ENCODE data around the gene PACSIN3.

The PACSIN3 gene

DNA sequence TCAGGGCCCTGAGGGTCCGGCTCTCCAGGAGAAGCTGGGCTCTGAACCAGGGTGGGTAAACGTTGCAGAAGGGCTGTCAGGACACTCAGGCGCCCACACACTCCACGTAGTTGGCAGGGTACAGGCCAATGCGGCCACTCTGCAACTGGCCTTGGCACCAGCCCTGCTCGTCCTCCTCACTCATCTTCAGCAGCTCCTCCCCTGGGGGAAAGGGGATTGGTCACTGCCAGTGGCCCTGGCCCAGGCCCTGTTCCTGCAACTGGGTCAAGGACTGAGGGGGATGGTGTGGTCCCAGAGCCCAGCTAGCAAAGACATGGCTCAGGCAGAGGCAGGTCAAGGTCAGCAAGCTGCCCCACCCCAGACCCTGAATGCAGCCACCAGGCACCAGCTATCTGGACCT is 8.4 kb downstream of the PACSIN3 start:
- H3K4me1 Mint-ChIP-seq, result peaks cover 44% of the 10 kb centered on the region
- H3K4me3 Mint-ChIP-seq, result peak overlapping the region; percentile 96
- peak overlapping the region; percentile 100 for H3K27ac Mint-ChIP-seq
- CTCF ChIA-PET, result interaction anchor here (0.6 to 3.4 kb wide), 19 partner anchors 9 to 444 kb away, joined by 3 to 32 read pairs (median 3); partner anchors contain the start of genes ACP2 and DDB2
- H3K36me3 Mint-ChIP-seq, result peaks cover 15% of the 10 kb centered on the region
- no peak for DNase-seq
- no peaks in the 10 kb centered on the region for H3K27me3 Mint-ChIP-seq
- no peaks in the 10 kb centered on the region for H3K9me3 Mint-ChIP-seq

- H3K27ac Mint-ChIP-seq, result peak overlapping the region; percentile 100
These were observed 8.9 kb downstream of the PACSIN3 start for GRCh38 chr11:47177229-47177845.

DNA sequence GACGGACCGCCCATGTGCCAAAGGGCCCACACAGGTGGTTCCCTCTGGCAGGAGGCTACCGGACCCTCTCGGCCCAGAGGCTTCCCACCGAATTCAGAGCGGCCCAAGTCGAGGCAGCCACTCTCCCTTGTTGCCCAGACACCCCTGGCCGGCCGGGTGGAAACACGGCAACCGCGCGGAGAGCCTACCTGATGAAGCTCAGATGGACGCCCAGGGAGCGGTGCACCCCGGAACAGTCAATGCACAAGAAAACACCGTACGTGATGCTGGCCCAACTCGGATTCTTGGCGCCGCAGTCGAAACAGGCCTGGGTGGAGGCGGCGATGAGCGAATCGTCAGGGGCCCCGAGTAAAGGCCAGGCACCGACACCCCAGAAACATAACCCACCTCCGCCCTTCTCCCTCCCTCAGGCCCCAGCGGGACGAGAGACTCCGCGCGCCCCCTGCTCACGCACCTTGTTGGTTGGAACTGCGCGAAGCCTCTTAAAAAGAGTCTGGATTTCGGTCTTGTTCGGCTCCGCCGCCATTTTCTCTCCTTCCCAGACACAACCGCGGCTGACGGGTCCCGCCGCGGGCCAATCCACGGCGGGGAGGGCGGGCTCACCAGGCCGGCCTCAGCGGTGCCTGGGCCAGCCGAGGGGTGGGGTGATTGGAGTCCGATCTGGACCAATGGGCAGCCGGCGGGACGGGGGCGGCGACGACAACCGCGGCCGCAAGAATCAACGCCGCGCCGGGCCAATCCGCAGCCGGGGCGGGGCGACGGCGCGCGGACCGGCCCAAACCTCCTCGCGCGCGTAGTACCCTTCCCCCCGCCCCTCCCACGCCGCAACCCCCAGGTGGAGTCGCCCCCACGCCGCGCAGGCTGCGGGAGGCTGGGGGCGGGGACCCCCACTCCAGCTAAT is 9.7 kb downstream of the PACSIN3 start, which contains the start of gene ARFGAP2:
ARFGAP2 (minus strand) TSS at position 552 of the 901 bp plus-strand sequence; CDS start at position 526, 26 bp downstream.
- H3K36me3 Mint-ChIP-seq, result peaks cover 21% of the 10 kb centered on the region
- DNase-seq, result peak; percentile 97
- peak within 1 kb of the TSS; percentile 96 for H3K4me3 Mint-ChIP-seq
- H3K27ac Mint-ChIP-seq, result peak within 1 kb of the TSS; percentile 100
- no peaks in the 10 kb centered on the region for H3K9me3 Mint-ChIP-seq
- no peaks in the 10 kb centered on the region for H3K27me3 Mint-ChIP-seq
- CTCF ChIA-PET, result interaction anchor here (0.6 to 3.4 kb wide), 9 partner anchors 11 to 145 kb away, joined by 3 to 32 read pairs (median 5); partner anchors contain the start of genes ACP2 and DDB2
- H3K4me1 Mint-ChIP-seq, result peaks cover 51% of the 10 kb centered on the region

More at GRCh38 chr11:47177229-47177845, 8.9 kb downstream of the PACSIN3 start:
- Mint-ChIP-seq H3K4me1 (peaks cover 47% of the 10 kb centered on the region), H3K27me3 (no peaks in the 10 kb centered on the region), H3K4me3 (peak overlapping the region; percentile 96), H3K36me3 (peaks cover 17% of the 10 kb centered on the region), H3K9me3 (no peaks in the 10 kb centered on the region)
- CTCF ChIA-PET, result interaction anchor here (0.7 to 3.4 kb wide), 16 partner anchors 10 to 387 kb away, joined by 3 to 32 read pairs (median 4); partner anchors contain the start of genes ACP2 and DDB2
- DNase-seq, result peak; percentile 82

- CTCF ChIA-PET, result interaction anchor here (0.6 kb wide), 1 partner anchor 58 kb away, joined by 3 read pairs; no protein-coding TSS in a partner anchor
- Mint-ChIP-seq H3K9me3 (no peaks in the 10 kb centered on the region), H3K27ac (peak overlapping the region; percentile 100), H3K36me3 (peaks cover 26% of the 10 kb centered on the region), H3K27me3 (no peaks in the 10 kb centered on the region), H3K4me1 (peaks cover 58% of the 10 kb centered on the region), H3K4me3 (peak overlapping the region; percentile 96)
- DNase-seq, result no peak
These were observed 10.4 kb downstream of the PACSIN3 start for GRCh38 chr11:47175746-47176327.

DNA sequence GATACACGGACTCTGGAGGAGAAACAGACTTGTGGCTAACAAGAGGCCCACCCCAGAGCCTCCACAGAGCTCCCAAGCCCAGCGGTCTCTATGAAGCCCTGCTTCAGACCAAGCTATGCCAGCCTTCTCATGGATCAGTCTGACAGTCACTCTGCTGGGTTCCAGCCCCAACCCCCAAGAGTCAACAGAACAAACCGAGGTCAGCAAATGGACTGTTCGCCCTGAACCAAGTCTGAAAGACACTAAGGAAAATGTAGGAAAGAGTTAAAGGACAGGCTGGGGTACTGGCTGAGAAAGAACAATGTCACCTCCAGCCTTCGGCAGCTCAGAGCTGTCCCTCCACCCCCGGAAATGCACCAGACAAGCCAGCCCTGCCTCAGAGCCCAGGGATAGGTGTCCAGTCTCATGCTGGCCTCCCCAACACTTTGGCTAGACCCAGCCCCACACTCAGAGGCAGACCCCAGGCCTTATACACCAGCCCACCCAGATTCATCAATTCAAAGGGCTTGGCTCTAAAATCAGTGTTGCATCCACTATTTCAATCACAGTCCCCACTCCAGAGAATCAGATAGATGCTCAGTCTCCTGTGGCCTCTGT is 13.4 kb downstream of the PACSIN3 start:
- H3K4me3 Mint-ChIP-seq, result no peak overlapping the region
- no peak overlapping the region for H3K27ac Mint-ChIP-seq
- no peak for DNase-seq
- H3K36me3 Mint-ChIP-seq, result peaks cover 28% of the 10 kb centered on the region
- peaks cover 56% of the 10 kb centered on the region for H3K4me1 Mint-ChIP-seq
- H3K9me3 Mint-ChIP-seq, result no peaks in the 10 kb centered on the region
- no peaks in the 10 kb centered on the region for H3K27me3 Mint-ChIP-seq
- CTCF ChIA-PET, result no interaction called here

DNA sequence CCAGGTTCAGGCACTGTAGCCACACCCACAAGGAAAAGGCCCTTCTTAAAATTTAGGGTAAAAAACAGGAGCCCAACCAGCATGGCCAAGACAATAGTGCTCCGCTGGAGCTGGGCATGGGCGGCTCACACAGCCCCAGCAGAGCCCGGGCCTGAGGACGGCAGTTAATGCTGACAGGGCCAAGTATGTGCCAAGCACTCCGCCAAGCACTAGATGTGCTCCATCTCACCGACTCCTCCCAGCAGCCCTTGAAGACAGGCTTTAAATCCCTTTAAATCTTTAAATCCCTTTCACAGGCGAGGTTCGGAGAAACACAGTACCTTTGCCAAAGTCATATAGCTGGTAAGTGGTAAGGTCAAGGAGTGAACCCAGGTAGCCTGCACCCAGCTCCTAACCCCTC is 14.4 kb downstream of the PACSIN3 start:
- Mint-ChIP-seq H3K27ac (peak overlapping the region; percentile 17), H3K4me3 (no peak overlapping the region), H3K36me3 (peaks cover 36% of the 10 kb centered on the region), H3K9me3 (no peaks in the 10 kb centered on the region), H3K4me1 (peaks cover 48% of the 10 kb centered on the region), H3K27me3 (no peaks in the 10 kb centered on the region)
- DNase-seq, result no peak
- CTCF ChIA-PET, result interaction anchor here (1.4 kb wide), 1 partner anchor 9 kb away, joined by 5 read pairs; no protein-coding TSS in a partner anchor

- Mint-ChIP-seq H3K4me3 (no peak overlapping the region), H3K36me3 (peaks cover 34% of the 10 kb centered on the region), H3K9me3 (no peaks in the 10 kb centered on the region), H3K4me1 (peaks cover 46% of the 10 kb centered on the region), H3K27me3 (no peaks in the 10 kb centered on the region), H3K27ac (peak overlapping the region; percentile 50)
- CTCF ChIA-PET, result interaction anchor here (1.4 kb wide), 1 partner anchor 9 kb away, joined by 5 read pairs; no protein-coding TSS in a partner anchor
- DNase-seq, result no peak
These were observed 15.0 kb downstream of the PACSIN3 start for GRCh38 chr11:47171061-47171838.

DNA sequence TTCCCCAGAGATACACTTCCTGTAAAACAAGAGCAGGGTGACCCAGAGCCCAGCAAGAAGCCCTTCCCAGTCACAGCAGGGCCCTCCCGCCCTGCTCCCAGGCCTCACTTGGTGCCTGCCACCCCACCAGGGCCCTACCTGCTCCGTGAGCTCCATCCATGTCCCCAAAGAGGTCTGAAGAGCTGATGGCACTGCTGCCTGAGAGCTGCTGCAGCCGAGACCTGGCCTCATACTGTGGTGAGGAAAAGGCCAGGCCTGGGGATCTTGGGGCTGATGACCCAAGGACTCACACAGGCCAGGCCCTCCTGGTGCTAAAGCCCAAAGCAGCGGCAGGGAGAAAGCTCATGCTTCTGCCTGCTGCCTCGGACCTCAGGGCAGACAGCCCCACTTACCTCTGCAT is 19.9 kb downstream of the PACSIN3 start:
- H3K27me3 Mint-ChIP-seq, result no peaks in the 10 kb centered on the region
- H3K9me3 Mint-ChIP-seq, result no peaks in the 10 kb centered on the region
- no peak overlapping the region for H3K4me3 Mint-ChIP-seq
- DNase-seq, result no peak
- peaks cover 25% of the 10 kb centered on the region for H3K36me3 Mint-ChIP-seq
- H3K27ac Mint-ChIP-seq, result no peak overlapping the region
- CTCF ChIA-PET, result interaction anchor here (1.4 kb wide), 1 partner anchor 10 kb away, joined by 4 read pairs; no protein-coding TSS in a partner anchor
- peaks cover 9% of the 10 kb centered on the region for H3K4me1 Mint-ChIP-seq

GRCh38 chr11:47165253-47165840 is 20.9 kb downstream of the PACSIN3 start:
- Mint-ChIP-seq H3K4me3 (no peak overlapping the region), H3K9me3 (no peaks in the 10 kb centered on the region), H3K27ac (no peak overlapping the region), H3K4me1 (no peaks in the 10 kb centered on the region), H3K36me3 (peaks cover 20% of the 10 kb centered on the region), H3K27me3 (no peaks in the 10 kb centered on the region)
- no peak for DNase-seq
- CTCF ChIA-PET, result interaction anchor here (0.5 kb wide), 1 partner anchor 258 kb away, joined by 3 read pairs; no protein-coding TSS in a partner anchor

- peaks cover 20% of the 10 kb centered on the region for H3K36me3 Mint-ChIP-seq
- H3K9me3 Mint-ChIP-seq, result no peaks in the 10 kb centered on the region
- H3K4me1 Mint-ChIP-seq, result no peaks in the 10 kb centered on the region
- H3K27ac Mint-ChIP-seq, result no peak overlapping the region
- H3K27me3 Mint-ChIP-seq, result no peaks in the 10 kb centered on the region
- no peak for DNase-seq
- CTCF ChIA-PET, result interaction anchor here (3.9 kb wide), 1 partner anchor 12 kb away, joined by 16 read pairs; no protein-coding TSS in a partner anchor
- H3K4me3 Mint-ChIP-seq, result no peak overlapping the region
These were observed 21.9 kb downstream of the PACSIN3 start for GRCh38 chr11:47164321-47164720.

DNA sequence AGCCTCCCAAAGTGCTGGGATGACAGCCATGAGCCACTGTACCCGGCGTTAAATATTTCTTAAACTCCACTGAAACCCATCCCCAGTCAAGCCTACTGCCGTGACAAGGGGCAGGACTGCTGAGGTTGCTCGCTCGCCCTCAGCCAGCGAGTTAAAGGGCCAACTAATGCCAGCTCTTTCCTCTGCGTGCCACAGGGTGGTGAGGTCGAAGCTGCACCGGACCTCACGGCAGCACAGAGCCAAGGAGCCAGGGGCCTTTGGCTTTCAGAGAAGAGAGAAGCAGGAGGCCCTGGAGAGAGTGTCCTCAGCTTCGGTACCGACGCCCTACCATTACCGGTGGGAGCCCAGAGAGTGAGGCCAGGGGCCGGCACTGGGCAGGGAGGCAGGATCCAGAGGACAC is 22.3 kb downstream of the PACSIN3 start:
- H3K4me3 Mint-ChIP-seq, result no peak overlapping the region

GRCh38 chr11:47163193-47163592 is 23.0 kb downstream of the PACSIN3 start:
- Mint-ChIP-seq H3K9me3 (no peaks in the 10 kb centered on the region), H3K27ac (no peak overlapping the region), H3K36me3 (peaks cover 20% of the 10 kb centered on the region), H3K4me3 (no peak overlapping the region), H3K4me1 (peaks cover 2% of the 10 kb centered on the region), H3K27me3 (no peaks in the 10 kb centered on the region)
- DNase-seq, result no peak
- CTCF ChIA-PET, result interaction anchor here (0.8 to 3.9 kb wide), 5 partner anchors 8 to 143 kb away, joined by 3 to 16 read pairs (median 4); no protein-coding TSS in a partner anchor

More for the DNA sequence above, 22.3 kb downstream of the PACSIN3 start:
- no peak for DNase-seq
- no peaks in the 10 kb centered on the region for H3K9me3 Mint-ChIP-seq
- no peak overlapping the region for H3K27ac Mint-ChIP-seq
- CTCF ChIA-PET, result interaction anchor here (3.9 kb wide), 1 partner anchor 12 kb away, joined by 16 read pairs; no protein-coding TSS in a partner anchor
- H3K36me3 Mint-ChIP-seq, result peaks cover 20% of the 10 kb centered on the region
- H3K4me1 Mint-ChIP-seq, result no peaks in the 10 kb centered on the region
- H3K27me3 Mint-ChIP-seq, result no peaks in the 10 kb centered on the region
